Endometrial microvascular endothelial cells (primary cell): ENCODE results near the gene PCGF2. TPM values are rescaled to one million over a fixed set of nuclear protein-coding genes. Genes with fewer than 3 reads are reported as not detected.
"Not testable (repeated sequence)": the region's sequence is repeated elsewhere in the genome, so short reads cannot be mapped to it uniquely, and the experiment has no call there.

Experiments
- in situ Hi-C: cut with HindIII; loops from 2 replicates; pipeline ENCODE4 v1.10.0; 2017; ENCODE audit warnings: low sequenced_read_pairs, low pct_unique_long_range_greater_than_20kb; ENCODE audit errors: inconsistent ontology term
- total RNA-seq: library from RNA; depleted of rRNA; stranded (reverse); fragments of >200 nt; gene quantifications from one replicate; pipeline ENCODE4 v1.2.3, GENCODE V29; 2015; ENCODE audit errors: inconsistent ontology term

PCGF2 gene
- total RNA-seq = 7.2 TPM

GRCh38 chr17:38748149-38748891 is at the start of gene PCGF2:
Gene PCGF2, minus strand, starts transcription at chr17:38748336. Its CDS starts 7,934 bp downstream, at chr17:38740402.
- in situ Hi-C loops = no loop called here

GRCh38 chr17:38797828-38798227 is 49.7 kb upstream of the PCGF2 start:
- in situ Hi-C loops = no loop called here

- in situ Hi-C loops = no loop called here
Observed at GRCh38 chr17:38797158-38797490, 49.0 kb upstream of the PCGF2 start.

GRCh38 chr17:38796451-38797157 is 48.5 kb upstream of the PCGF2 start:
- in situ Hi-C loops = no loop called here

- in situ Hi-C loops = no loop called here
Observed at GRCh38 chr17:38794221-38794620, 46.1 kb upstream of the PCGF2 start.

GRCh38 chr17:38791162-38791561 is 43.0 kb upstream of the PCGF2 start:
- in situ Hi-C loops = no loop called here

- in situ Hi-C loops = not testable (repeated sequence)
Observed at GRCh38 chr17:38790148-38790707, 42.1 kb upstream of the PCGF2 start.

GRCh38 chr17:38789185-38789584 is 41.0 kb upstream of the PCGF2 start:
- in situ Hi-C loops = no loop called here

GRCh38 chr17:38787999-38788398 is 39.9 kb upstream of the PCGF2 start:
- in situ Hi-C loops = not testable (repeated sequence)

- in situ Hi-C loops = no loop called here
Observed at GRCh38 chr17:38786372-38786771, 38.2 kb upstream of the PCGF2 start.

- in situ Hi-C loops = no loop called here
Observed at GRCh38 chr17:38783227-38783626, 35.1 kb upstream of the PCGF2 start.

GRCh38 chr17:38779965-38780752 is 32.0 kb upstream of the PCGF2 start:
- in situ Hi-C loops = no loop called here

GRCh38 chr17:38777641-38778250 is 29.6 kb upstream of the PCGF2 start:
- in situ Hi-C loops = no loop called here

- in situ Hi-C loops = no loop called here
Observed at GRCh38 chr17:38773258-38773657, 25.1 kb upstream of the PCGF2 start.

GRCh38 chr17:38768417-38768816 is 20.3 kb upstream of the PCGF2 start:
- in situ Hi-C loops = no loop called here

GRCh38 chr17:38766341-38766740 is 18.2 kb upstream of the PCGF2 start:
- in situ Hi-C loops = no loop called here

- in situ Hi-C loops = no loop called here
Observed at GRCh38 chr17:38762231-38762630, 14.1 kb upstream of the PCGF2 start.

- in situ Hi-C loops = no loop called here
Observed at GRCh38 chr17:38761612-38762011, 13.5 kb upstream of the PCGF2 start.

GRCh38 chr17:38753071-38753506 is 5.0 kb upstream of the PCGF2 start:
- in situ Hi-C loops = no loop called here
